Activated T-helper 1 cell treated with Interleukin-2 at 50 U/mL for 16 hours (primary cell): Measurements from ENCODE around the gene HCRT.
"Not testable (repeated sequence)": the region's sequence is repeated elsewhere in the genome, so short reads cannot be mapped to it uniquely, and the experiment has no call there.

Experiments used
- DNase-seq: peaks from one replicate; pipeline ENCODE4 v3.0.0-alpha.2; 2020; ENCODE audit warnings: low read depth

Gene HCRT

DNA sequence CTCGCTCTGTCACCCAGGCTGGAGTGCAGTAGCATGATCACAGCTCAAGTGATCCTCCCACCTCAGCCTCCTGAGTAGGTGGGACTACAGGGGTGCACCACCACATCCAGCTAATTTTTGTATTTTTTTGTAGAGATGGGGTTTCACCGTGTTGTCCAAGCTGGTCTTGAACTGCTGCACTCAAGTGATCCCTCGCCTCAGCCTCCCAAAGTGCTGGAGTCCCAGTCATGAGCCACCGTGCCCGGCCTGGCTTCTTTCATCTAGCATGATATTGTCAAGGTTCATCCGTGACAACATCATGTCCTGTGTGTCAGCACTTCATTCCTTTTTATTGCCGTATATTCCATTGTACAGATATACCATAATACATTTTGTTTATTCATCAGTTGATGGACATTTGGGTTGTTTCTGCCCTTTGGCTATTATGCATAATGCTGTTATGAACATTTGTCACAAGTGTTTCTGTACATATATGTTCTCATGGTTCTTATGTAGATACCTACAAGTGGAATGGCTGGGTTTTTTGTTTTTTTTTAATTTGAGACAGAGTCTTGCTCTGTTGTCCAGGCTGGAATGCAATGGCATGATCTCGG, 12.4 kb upstream of the HCRT start:
- no peak for DNase-seq

DNA sequence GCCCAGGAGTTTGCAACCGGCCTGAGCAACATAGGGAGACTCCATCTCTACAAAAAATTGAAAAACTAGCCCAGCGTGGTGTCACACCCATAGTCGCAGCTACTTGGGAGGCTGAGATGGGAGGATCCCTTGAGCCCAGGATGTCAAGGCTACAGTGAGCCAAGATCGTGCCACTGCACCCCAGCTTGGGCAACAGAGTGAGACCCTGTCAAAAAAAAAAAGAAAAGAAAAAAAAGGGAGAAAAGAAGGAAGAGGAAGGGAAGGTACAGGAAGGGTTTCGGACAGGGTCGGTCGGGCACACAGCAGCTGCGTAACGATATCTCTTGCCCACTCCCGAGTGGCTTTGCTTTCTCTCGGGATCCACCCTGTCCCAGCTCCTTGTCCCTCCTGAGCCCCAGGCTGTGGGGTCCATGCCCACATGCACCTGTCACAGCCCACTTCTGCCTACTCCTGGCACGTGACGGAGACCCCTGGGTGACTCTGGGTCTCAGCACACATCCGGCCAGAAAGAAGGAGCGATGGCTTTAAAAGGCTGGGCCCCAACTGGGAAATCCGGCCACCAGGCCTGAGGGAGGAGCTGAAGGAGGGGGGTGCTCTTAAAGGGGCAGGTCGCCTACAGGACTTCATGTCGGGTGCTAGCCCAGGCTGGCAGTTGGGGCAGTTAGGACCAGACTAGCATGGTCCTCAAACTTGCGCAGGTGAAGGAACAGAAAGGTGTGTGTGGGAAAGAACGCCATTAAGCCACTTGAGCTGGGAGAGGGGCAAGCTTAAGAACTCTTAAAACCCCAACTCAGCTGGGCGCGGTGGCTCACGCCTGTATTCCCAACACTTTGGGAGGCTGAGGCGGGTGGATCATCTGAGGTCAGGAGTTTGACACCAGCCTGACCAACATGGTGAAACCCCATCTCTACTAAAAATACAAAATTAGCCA, 9.0 kb upstream of the HCRT start, which contains the start of gene GHDC:
GHDC (minus strand) TSS at position 526 of the 931 bp plus-strand sequence. CDS start 913 bp downstream, outside the sequence.
- DNase-seq, result peak; percentile 62

- no peak for DNase-seq
Measured at GRCh38 chr17:42193216-42193968, 8.1 kb upstream of the HCRT start.

DNA sequence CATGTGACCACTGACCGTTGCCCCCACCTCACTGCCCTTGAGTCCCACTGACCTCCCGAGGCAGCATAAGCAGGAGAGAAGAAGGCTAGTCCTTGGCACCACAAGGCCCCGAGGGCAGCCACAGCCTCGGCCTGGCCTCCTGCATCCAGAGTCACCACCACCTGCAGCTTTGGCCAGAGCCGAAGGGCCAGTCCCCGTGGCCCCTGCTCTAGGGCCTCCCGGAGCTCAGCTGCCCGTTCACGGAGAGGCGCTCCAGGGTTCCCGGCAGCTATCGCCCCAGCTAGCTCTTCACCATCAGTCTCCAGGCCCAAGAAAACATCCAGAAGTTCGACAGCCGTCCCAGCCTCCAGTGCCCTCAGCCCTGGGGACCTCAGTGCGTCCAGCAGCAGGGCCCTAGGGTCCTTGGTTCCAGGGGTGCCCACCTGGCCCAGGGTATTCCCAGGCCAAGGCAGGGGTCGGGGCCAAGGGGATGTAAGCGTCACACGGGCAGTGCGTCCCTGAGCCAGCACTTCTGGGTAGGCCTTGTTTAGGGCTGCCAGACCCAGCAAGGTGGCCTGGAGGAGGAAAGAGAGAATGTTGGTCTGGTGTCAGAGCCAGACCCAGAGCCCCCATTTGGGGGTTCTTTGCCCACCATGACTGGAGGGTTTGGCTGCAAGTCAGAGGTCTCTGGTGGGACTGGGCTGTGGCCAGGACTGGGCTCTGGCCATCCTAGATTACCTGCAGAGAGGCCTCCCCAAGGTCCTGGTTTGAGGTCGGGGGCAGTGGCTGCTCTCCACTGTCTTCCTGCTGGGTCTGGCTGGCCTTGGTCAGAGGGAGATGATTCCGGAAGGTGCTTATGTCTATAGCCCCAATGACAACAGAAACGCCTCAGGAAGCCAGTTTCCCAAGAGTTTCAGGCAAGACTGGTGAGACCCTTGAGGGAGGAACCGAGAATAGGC, 7.2 kb upstream of the HCRT start:
- DNase-seq, result no peak

GRCh38 chr17:42191275-42191608, 6.0 kb upstream of the HCRT start:
- DNase-seq, result no peak

DNA sequence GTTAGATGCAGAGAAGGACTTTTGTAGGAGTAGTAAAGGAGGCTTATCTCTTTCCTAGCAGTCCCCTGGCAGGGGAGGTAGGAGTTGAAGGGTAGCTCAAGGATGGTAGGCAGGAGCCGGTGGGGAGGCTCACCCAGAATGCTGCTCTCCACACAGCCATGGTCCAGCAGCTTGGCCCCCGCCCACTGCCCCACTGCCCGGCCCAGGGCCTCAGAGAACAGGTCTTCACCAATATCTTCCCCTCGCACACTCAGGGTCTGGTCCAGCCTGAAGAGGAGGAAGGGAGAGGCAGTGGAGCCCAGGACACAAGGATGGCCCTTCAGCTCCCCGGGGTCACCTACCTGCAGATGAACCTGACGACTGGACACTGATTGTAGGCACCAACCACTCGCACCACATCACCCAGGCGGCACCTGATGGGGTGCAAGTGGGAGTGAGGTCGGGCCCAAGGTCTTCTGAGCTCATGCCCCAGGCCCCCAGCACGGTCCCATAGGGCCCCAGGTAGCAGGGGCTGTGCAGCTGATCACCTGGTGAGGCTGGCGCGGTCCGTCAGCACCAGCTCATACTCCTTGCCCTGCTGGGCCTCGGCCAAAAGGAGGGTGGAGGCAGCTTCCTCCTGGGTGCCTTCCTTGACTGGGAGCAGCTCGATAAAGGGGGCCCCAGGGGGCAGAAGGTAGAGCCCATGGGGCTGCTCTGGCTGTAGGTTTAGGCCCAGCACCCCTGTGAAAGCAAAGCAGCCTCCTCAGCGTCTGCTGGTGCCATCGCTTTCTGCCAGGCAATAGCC, 5.4 kb upstream of the HCRT start:
- no peak for DNase-seq

DNA sequence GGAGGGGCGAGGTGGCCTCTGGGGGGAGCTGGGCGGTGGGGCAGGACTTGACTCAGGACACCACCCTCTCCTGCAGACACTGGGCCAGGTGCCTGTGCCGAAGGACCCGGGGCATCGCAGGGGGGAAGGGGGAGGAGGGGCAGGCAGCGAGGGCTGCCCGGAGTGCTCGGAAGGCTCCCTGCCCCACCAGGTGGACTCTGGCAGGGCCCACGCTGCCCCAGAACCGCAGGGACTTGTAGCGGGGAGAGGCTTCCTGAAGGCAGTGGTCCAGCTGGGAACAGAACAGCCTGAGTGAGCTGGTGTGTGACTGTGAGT, 4.4 kb upstream of the HCRT start:
- no peak for DNase-seq

DNA sequence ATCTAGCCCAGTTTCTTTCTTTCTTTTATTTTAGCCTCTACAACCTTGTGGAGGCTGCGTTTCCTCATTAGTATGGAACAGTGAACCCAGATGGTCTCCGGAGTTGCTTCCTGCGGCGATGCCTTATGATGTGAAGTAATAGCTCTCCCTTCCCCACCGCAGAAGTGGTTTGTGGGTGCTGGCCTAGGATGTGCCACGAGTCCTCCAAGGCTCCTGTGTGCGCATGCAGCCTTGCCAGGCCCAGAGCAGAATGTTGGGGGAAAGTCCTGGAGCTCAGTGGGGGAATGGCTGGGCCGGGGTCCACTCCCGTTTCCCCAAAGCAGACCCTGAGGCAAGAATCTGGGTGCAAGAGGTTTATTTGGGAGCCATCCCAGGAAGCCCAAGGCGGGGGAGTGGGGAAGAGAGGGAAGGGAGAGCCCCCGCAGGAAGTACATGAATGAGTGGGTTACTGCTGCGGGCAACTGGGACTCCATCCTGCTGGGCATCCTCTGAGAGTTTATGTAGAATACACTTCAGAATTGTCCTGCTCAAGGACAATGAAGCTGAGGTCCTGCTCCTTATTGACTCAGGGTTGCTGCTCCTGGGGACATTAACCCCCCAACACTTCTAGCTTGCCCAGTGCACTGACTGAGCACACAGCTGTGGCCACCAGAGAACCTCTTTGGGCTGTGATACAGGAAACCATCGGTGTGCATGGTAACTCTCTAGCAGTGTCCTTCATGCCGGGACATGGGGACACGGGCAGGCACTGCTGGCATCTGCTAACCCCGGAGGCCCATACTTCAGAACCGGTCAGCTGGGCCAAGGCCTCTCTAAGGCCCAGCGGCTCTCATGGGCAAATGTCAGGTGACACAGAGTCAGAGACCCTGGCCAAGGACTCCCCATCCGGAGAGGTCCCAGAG, 3.7 kb upstream of the HCRT start:
- DNase-seq, result no peak

GRCh38 chr17:42187833-42188232, 2.6 kb upstream of the HCRT start:
- no peak for DNase-seq

DNA sequence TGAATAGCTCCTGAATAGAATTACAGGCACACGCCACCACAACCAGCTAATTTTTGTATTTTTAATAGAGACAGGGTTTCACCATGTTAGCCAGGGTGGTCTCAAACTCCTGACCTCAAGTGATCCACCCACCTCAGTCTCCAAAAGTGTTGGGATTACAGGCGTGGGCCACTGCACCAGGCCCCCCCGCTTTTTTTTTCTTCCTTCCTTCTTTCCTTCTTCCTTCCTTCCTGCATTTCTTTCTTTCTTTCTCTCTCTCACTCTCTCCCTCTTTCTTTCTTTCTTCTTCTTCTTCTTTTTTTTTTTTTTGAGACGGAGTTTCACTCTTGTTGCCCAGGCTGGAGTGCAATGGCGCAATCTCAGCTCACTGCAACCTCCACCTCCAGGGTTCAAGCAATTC, 939 bp upstream of the HCRT start:
- DNase-seq, result not testable (repeated sequence)

DNA sequence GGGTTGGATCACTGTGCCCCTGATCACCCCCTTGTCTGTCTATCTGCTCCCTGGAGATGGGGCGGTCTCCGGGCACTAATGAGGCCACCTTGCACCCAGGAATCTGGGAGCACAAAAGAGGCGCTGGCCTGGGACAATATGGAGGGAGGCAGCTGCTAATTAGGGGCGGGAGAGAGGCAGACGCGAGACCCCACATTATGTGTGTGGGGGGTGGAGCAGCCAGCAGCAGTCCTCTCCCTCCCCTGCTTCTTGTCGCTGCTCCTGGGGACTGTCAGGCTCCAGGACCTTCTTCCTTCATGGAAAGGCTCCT, 324 bp upstream of the HCRT start:
- no peak for DNase-seq

GRCh38 chr17:42183741-42184711, 1.2 kb downstream of the HCRT start:
- DNase-seq, result peak; percentile 60

- no peak for DNase-seq
Measured at GRCh38 chr17:42182927-42183734, 2.1 kb downstream of the HCRT start.

DNA sequence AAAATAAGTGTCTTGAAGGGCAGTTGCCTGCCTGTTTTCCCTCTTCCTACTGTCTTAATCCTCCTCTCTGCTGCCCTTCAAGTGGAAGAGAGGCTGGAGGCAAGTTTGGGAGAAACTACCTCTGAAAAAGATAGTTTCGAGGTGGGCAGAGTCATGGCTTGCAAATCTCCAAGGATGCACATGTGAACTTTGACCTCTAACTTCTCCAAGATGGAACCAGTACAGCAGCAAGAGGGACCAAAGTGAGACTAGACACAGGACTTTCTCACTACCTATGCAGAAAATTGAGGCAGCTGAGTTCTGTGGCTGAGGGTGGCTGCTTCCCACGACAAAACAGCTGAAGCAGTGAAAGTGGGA, 3.4 kb downstream of the HCRT start:
- no peak for DNase-seq

GRCh38 chr17:42180922-42181850, 4.1 kb downstream of the HCRT start, which contains the start of gene KCNH4:
Gene KCNH4, minus strand, starts transcription at chr17:42181142. Its CDS starts 197 bp downstream, at chr17:42180945.
- DNase-seq, result peak; percentile 70

- DNase-seq, result no peak
Measured at GRCh38 chr17:42180411-42180921, 4.8 kb downstream of the HCRT start.
